GM12878 (cell line): ENCODE data around the gene PHKB. TPM values are rescaled to one million over a fixed set of nuclear protein-coding genes. Genes with fewer than 3 reads are reported as not detected.

Experiments used
- ATAC-seq: fragments of 200-7000 bp; cut with Tn5 transposase; 3 replicates; pipeline ENCODE4 v1.9.1; 2020; ENCODE audit warnings: mild to moderate bottlenecking, moderate library complexity
- BruUV-seq: library from RNA; stranded (reverse); fragments of 400-500 nt; replicated peaks from 2 replicates; lab custom pipeline; 2021; lab: Mats Ljungman, UMichigan
- CTCF ChIA-PET: fragments of 300-600 bp; sonication (Branson Sonifier 250); formaldehyde crosslinking; extraction: SDS; loops from one replicate; lab custom pipeline; 2021; ENCODE audit warnings: inconsistent platforms; lab: Yijun Ruan, JAX
- POLR2A ChIA-PET: fragments of 350-600 bp; formaldehyde crosslinking; extraction: SDS; loops from one replicate; lab custom pipeline; 2021; ENCODE audit warnings: inconsistent platforms; lab: Charles Lee
- RAD21 ChIA-PET: fragments of 300-600 bp; sonication (Branson Sonifier 250); formaldehyde crosslinking; loops from one replicate; lab custom pipeline; 2023; ENCODE audit warnings: antibody characterized with exemption; ENCODE audit not compliant: unreplicated experiment; lab: Charles Lee
- SMC1A ChIA-PET: fragments of 300-600 bp; sonication (Branson Sonifier 250); formaldehyde crosslinking; loops from one replicate; lab custom pipeline; 2023; ENCODE audit not compliant: unreplicated experiment, uncharacterized antibody; lab: Charles Lee
- DNase-seq: peaks from one replicate; pipeline ENCODE4 v3.0.0-alpha.2; 2011; ENCODE audit warnings: low read depth, low spot score
- FAIRE-seq: peaks from 3 replicates; lab custom pipeline; 2011; peaks lifted over from hg19 to GRCh38; lab: Jason Lieb, UNC
- H2AFZ ChIP-seq: 2 replicates; pipeline ENCODE4 v1.6.0; 2011; ENCODE audit warnings: low read depth, low read length, control low read depth; ENCODE audit not compliant: control insufficient read depth
- H3K27ac ChIP-seq: 2 replicates; pipeline ENCODE4 v1.5.1; 2011; ENCODE audit warnings: control low read depth; ENCODE audit not compliant: control insufficient read depth, insufficient read depth
- H3K27me3 ChIP-seq, 2 experiments: replicated peaks in 1 of 2; 2 replicates each; pipeline versions ENCODE4 v1.6.0 to v1.6.1; 2011; ENCODE audit warnings: low read length in 1 of 2; ENCODE audit not compliant: control insufficient read depth in 2 of 2, insufficient read depth in 2 of 2
- H3K36me3 ChIP-seq, 2 experiments: 2 replicates each; pipeline ENCODE4 v1.5.1; 2011; ENCODE audit warnings: low read length in 1 of 2; ENCODE audit not compliant: control insufficient read depth in 2 of 2, insufficient read depth in 2 of 2
- H3K4me1 ChIP-seq: 2 replicates; pipeline ENCODE4 v1.6.1; 2011; ENCODE audit warnings: mild to moderate bottlenecking, low read length, moderate library complexity, mixed read lengths; ENCODE audit not compliant: control insufficient read depth, insufficient read depth
- H3K4me2 ChIP-seq: 2 replicates; pipeline ENCODE4 v1.6.0; 2011; ENCODE audit warnings: control low read depth; ENCODE audit not compliant: control insufficient read depth, insufficient read depth
- H3K4me3 ChIP-seq: fragments of 200-600 bp; sonication (generic); 2 replicates; pipeline ENCODE4 v1.5.1; 2016
- H3K79me2 ChIP-seq: 2 replicates; pipeline ENCODE4 v1.6.0; 2011; ENCODE audit warnings: low read length; ENCODE audit not compliant: control insufficient read depth, insufficient read depth
- H3K9ac ChIP-seq: 2 replicates; pipeline ENCODE4 v1.8.0; 2011; ENCODE audit warnings: low read length, control low read depth, mixed read lengths; ENCODE audit not compliant: control insufficient read depth, insufficient read depth
- H3K9me3 ChIP-seq: replicated peaks from 3 replicates; pipeline ENCODE4 v1.5.1; 2011; ENCODE audit warnings: mild to moderate bottlenecking, low read length; ENCODE audit not compliant: control insufficient read depth, insufficient read depth
- H4K20me1 ChIP-seq: 2 replicates; pipeline ENCODE4 v1.6.0; 2011; ENCODE audit not compliant: control insufficient read depth, insufficient read depth
- DPF2 ChIP-seq: fragments of 450-650 bp; IDR thresholded peaks from 2 replicates; pipeline ENCODE4 v1.6.1; 2017; ENCODE audit warnings: mild to moderate bottlenecking
- EED ChIP-seq: sonication (generic); IDR thresholded peaks from 2 replicates; pipeline ENCODE4 v1.6.1; 2016; ENCODE audit warnings: antibody characterized with exemption, low read depth
- GABPA ChIP-seq: IDR thresholded peaks from 2 replicates; pipeline ENCODE4 v1.6.1; 2014; ENCODE audit warnings: antibody characterized with exemption, low read depth, mild to moderate bottlenecking, inconsistent platforms
- KLF5 ChIP-seq: fragments of 450-650 bp; IDR thresholded peaks from 2 replicates; pipeline ENCODE4 v1.6.1; 2014; ENCODE audit warnings: mild to moderate bottlenecking; ENCODE audit not compliant: partially characterized antibody
- MEF2B ChIP-seq: fragments of 450-650 bp; IDR thresholded peaks from 2 replicates; pipeline ENCODE4 v1.6.1; 2018; ENCODE audit warnings: mild to moderate bottlenecking, moderate library complexity; ENCODE audit not compliant: partially characterized antibody, poor library complexity, severe bottlenecking
- NFIC ChIP-seq: IDR thresholded peaks from 2 replicates; pipeline ENCODE4 v1.6.1; 2012; ENCODE audit warnings: low read depth, mild to moderate bottlenecking, inconsistent platforms, low read length, moderate library complexity
- SREBF2 ChIP-seq: IDR thresholded peaks from 2 replicates; pipeline ENCODE4 v1.6.1; 2012; ENCODE audit warnings: mild to moderate bottlenecking, low read length
- TCF12 ChIP-seq: IDR thresholded peaks from 2 replicates; pipeline ENCODE4 v1.6.1; 2011; ENCODE audit warnings: low read depth, mild to moderate bottlenecking, low read length
- ZNF384 ChIP-seq: IDR thresholded peaks from 2 replicates; pipeline ENCODE4 v1.6.1; 2012; ENCODE audit warnings: low read depth, mild to moderate bottlenecking, low read length, improper control_type of control experiment, borderline replicate concordance
- WGBS: methylation state at CpG from one replicate; pipeline ENCODE4 v1.1.6; 2016; ENCODE audit warnings: low lambda C conversion rate; ENCODE audit not compliant: insufficient replicate concordance, insufficient coverage; ENCODE audit errors: missing lambda C conversion rate; 5-methylcytosine and 5-hydroxymethylcytosine counted together
- in situ Hi-C: fragments of 300-500 bp; cut with MboI; formaldehyde crosslinking; loops from 9 replicates; pipeline ENCODE4 v1.14.3; 2018; ENCODE audit warnings: mixed read lengths
- intact Hi-C: fragments of 100-400 bp; cut with micrococcal nuclease; formaldehyde crosslinking; loops from one replicate; pipeline ENCODE4 v1.14.2; 2022; ENCODE audit not compliant: unreplicated experiment
- polyA plus RNA-seq, 11 experiments: library from polyadenylated mRNA; depleted of rRNA in 4 of 11; unstranded in 6 of 11; stranded (reverse) in 5 of 11; fragments of >200 nt; fragmentation: Nextera tagmentation in 4 of 11; fragmentation: Illumina TruSeq in 1 of 11; extraction: Ambion mirVana in 4 of 11; extraction: Trizol in 1 of 11; gene quantifications; 1 replicate in 1 of 11; 2 replicates in 10 of 11; pipeline versions ENCODE4 v1.2.1 to v1.2.3, GENCODE V29; 2011 to 2016; ENCODE audit warnings: inconsistent platforms in 2 of 11, missing spikeins in 2 of 11, low read depth in 1 of 11
- total RNA-seq, 4 experiments: library from RNA; depleted of rRNA in 3 of 4; stranded (reverse); fragments of >200 nt in 3 of 4; fragmentation: Illumina TruSeq in 1 of 4; extraction: Trizol in 1 of 4; gene quantifications; 2 replicates each; pipeline versions ENCODE4 v1.2.1 to v1.2.3, GENCODE V29; 2013 to 2021
- TF ChIP-seq, protein P1 (sequence below): fragments of 450-650 bp; formaldehyde crosslinking; IDR thresholded peaks from 2 replicates; pipeline ENCODE4 v1.5.0; 2022; ENCODE audit warnings: mild to moderate bottlenecking, missing genetic modification characterization
- TF ChIP-seq, protein P2 (sequence below): IDR thresholded peaks from 2 replicates; pipeline ENCODE4 v1.6.1; 2012; ENCODE audit warnings: low read depth, low read length, improper control_type of control experiment
- TF ChIP-seq, protein P3 (sequence below): fragments of 450-650 bp; IDR thresholded peaks from 2 replicates; pipeline ENCODE4 v1.6.1; 2016; ENCODE audit warnings: mild to moderate bottlenecking, moderate library complexity, borderline replicate concordance

The PHKB gene
- total and polyA plus RNA-seq, 10 of the 15 experiments (the other 5 are each of a cell fraction or from before 2014, with no cell fraction given) = 14.2 to 65.6 (median 37.0) TPM

DNA sequence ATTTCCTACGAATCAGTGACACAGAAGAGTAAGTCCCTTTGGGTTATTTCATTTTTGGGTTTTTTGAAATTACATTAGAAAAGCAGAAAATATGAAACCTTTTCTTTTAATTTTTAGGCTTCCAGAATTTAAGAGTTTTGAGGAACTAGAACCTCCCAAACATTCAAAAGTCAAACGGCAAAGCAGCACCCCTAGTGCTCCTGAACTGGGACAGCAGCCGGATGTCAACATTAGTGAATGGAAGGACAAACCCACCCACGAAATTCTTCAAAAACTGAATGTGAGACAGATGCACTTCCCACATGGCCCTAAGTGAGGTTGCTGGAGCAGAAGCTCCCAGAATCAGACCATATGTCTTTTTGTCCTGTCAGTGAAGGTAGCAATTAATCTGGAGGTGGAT is 199.4 kb downstream of the PHKB start (continued):
- TF ChIP-seq, protein P1, sequence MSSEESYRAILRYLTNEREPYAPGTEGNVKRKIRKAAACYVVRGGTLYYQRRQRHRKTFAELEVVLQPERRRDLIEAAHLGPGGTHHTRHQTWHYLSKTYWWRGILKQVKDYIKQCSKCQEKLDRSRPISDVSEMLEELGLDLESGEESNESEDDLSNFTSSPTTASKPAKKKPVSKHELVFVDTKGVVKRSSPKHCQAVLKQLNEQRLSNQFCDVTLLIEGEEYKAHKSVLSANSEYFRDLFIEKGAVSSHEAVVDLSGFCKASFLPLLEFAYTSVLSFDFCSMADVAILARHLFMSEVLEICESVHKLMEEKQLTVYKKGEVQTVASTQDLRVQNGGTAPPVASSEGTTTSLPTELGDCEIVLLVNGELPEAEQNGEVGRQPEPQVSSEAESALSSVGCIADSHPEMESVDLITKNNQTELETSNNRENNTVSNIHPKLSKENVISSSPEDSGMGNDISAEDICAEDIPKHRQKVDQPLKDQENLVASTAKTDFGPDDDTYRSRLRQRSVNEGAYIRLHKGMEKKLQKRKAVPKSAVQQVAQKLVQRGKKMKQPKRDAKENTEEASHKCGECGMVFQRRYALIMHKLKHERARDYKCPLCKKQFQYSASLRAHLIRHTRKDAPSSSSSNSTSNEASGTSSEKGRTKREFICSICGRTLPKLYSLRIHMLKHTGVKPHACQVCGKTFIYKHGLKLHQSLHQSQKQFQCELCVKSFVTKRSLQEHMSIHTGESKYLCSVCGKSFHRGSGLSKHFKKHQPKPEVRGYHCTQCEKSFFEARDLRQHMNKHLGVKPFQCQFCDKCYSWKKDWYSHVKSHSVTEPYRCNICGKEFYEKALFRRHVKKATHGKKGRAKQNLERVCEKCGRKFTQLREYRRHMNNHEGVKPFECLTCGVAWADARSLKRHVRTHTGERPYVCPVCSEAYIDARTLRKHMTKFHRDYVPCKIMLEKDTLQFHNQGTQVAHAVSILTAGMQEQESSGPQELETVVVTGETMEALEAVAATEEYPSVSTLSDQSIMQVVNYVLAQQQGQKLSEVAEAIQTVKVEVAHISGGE (CRISPR knock-in tag) = no peak
- TF ChIP-seq EED = no peak
- TF ChIP-seq NFIC = no peak
- TF ChIP-seq SREBF2 = no peak
- no peak for TF ChIP-seq TCF12

DNA sequence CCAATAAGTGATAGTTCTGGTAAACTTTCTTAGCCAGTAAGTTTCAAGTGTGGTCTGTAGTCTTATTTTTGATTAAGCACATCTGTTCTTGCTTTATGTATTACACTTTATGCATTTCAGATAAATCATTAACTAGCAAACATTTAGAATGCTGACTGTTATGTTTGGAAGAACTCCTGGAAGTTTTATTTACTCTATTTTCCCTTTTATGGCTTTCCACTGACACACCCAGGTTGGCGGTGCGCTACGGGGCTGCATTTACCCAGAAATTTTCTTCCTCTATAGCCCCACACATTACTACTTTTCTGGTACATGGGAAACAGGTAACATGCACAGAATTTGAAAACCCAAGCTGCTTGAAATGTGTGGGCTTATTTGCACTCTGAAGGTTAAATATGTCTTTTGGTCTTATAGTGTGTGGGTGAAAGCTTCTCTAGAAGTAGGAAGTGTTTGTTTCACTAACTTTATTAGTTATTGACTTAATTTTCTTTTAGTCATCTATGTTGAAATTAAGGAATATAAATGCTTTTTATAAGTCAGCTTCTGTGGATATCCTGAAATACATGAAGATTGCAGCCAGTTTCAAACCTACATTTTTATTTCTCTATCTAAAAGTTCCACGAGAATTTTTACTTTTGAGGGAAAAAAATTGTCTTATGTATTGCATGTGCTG is 203.7 kb downstream of the PHKB start:
- Histone ChIP-seq H3K9ac (no peak overlapping the region), H3K4me2 (no peak overlapping the region), H3K9me3 (no peaks in the 10 kb centered on the region), H2AFZ (no peak overlapping the region), H3K27ac (no peak overlapping the region), H3K4me3 (no peak overlapping the region), H3K79me2 (no peaks in the 10 kb centered on the region), H4K20me1 (no peaks in the 10 kb centered on the region), H3K36me3 (peaks cover 3 to 9% of the 10 kb centered on the region in 2 experiments), H3K4me1 (no peaks in the 10 kb centered on the region), H3K27me3 (no peaks in the 10 kb centered on the region)
- 100% methylated on average over 4 of the region's 4 CpGs for WGBS
- ATAC-seq = no peak
- ChIA-PET SMC1A (interaction anchor here (0.5 to 0.9 kb wide), 2 partner anchors 39 to 170 kb away, joined by 3 read pairs; no protein-coding TSS in a partner anchor), CTCF (no interaction called here), POLR2A (no interaction called here), RAD21 (no interaction called here)
- DNase-seq = no peak
- in situ Hi-C loops = no loop called here
- BruUV-seq = no TSS peak
- intact Hi-C loops = no loop called here
- no peak for FAIRE-seq
- TF ChIP-seq GABPA (no peak), KLF5 (no peak), MEF2B (peak; percentile 41), ZNF384 (0 out of 2 replicates have a peak, but pooled peaks have one; percentile 13), DPF2 (no peak)
- TF ChIP-seq, protein P2, sequence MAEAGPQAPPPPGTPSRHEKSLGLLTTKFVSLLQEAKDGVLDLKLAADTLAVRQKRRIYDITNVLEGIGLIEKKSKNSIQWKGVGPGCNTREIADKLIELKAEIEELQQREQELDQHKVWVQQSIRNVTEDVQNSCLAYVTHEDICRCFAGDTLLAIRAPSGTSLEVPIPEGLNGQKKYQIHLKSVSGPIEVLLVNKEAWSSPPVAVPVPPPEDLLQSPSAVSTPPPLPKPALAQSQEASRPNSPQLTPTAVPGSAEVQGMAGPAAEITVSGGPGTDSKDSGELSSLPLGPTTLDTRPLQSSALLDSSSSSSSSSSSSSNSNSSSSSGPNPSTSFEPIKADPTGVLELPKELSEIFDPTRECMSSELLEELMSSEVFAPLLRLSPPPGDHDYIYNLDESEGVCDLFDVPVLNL = no peak
- TF ChIP-seq, protein P3, sequence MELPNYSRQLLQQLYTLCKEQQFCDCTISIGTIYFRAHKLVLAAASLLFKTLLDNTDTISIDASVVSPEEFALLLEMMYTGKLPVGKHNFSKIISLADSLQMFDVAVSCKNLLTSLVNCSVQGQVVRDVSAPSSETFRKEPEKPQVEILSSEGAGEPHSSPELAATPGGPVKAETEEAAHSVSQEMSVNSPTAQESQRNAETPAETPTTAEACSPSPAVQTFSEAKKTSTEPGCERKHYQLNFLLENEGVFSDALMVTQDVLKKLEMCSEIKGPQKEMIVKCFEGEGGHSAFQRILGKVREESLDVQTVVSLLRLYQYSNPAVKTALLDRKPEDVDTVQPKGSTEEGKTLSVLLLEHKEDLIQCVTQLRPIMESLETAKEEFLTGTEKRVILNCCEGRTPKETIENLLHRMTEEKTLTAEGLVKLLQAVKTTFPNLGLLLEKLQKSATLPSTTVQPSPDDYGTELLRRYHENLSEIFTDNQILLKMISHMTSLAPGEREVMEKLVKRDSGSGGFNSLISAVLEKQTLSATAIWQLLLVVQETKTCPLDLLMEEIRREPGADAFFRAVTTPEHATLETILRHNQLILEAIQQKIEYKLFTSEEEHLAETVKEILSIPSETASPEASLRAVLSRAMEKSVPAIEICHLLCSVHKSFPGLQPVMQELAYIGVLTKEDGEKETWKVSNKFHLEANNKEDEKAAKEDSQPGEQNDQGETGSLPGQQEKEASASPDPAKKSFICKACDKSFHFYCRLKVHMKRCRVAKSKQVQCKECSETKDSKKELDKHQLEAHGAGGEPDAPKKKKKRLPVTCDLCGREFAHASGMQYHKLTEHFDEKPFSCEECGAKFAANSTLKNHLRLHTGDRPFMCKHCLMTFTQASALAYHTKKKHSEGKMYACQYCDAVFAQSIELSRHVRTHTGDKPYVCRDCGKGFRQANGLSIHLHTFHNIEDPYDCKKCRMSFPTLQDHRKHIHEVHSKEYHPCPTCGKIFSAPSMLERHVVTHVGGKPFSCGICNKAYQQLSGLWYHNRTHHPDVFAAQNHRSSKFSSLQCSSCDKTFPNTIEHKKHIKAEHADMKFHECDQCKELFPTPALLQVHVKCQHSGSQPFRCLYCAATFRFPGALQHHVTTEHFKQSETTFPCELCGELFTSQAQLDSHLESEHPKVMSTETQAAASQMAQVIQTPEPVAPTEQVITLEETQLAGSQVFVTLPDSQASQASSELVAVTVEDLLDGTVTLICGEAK = peak; percentile 87
